SJCRH30 (cell line): ENCODE results near the gene PLA2G4B. TPM values are rescaled to one million over a fixed set of nuclear protein-coding genes. Genes with fewer than 3 reads are reported as not detected.
A peak's percentile ranks its signal among the peaks of the same experiment; 100 is the strongest.

ENCODE experiments used
- DNase-seq, 2 experiments: peaks; one replicate each; pipeline ENCODE4 v3.0.0-alpha.2; 2015 to 2020
- H3K27ac ChIP-seq: fragments of 250-450 bp; sonication (Bioruptor Pico); 2 replicates; pipeline ENCODE4 v1.5.1; 2020; ENCODE audit warnings: mild to moderate bottlenecking, moderate library complexity
- H3K27me3 ChIP-seq: fragments of 250-450 bp; sonication (Bioruptor Pico); 2 replicates; pipeline ENCODE4 v1.5.1; 2020; ENCODE audit warnings: mild to moderate bottlenecking, moderate library complexity
- H3K36me3 ChIP-seq: fragments of 250-450 bp; sonication (Bioruptor Pico); 2 replicates; pipeline ENCODE4 v1.5.1; 2020; ENCODE audit warnings: mild to moderate bottlenecking, moderate library complexity
- H3K4me1 ChIP-seq: fragments of 250-450 bp; sonication (Bioruptor Pico); 2 replicates; pipeline ENCODE4 v1.5.1; 2020; ENCODE audit warnings: mild to moderate bottlenecking, moderate library complexity
- H3K4me3 ChIP-seq: fragments of 250-450 bp; sonication (Bioruptor Pico); 2 replicates; pipeline ENCODE4 v1.5.1; 2020; ENCODE audit warnings: mild to moderate bottlenecking, moderate library complexity
- H3K9me3 ChIP-seq: fragments of 250-450 bp; sonication (Bioruptor Pico); replicated peaks from 2 replicates; pipeline ENCODE4 v1.5.1; 2020; ENCODE audit warnings: mild to moderate bottlenecking, moderate library complexity
- total RNA-seq: library from RNA; depleted of rRNA; stranded (reverse); fragments of >200 nt; shearing (Covaris generic); gene quantifications from 2 replicates; pipeline ENCODE4 v1.2.3, GENCODE V29; 2014; rRNA removed

The PLA2G4B gene
- total RNA-seq = 3.0 and 7.2 TPM in 2 replicates

GRCh38 chr15:41838400-41838897 is at the start of gene PLA2G4B:
PLA2G4B (plus strand) TSS chr15:41838847; CDS start chr15:41838914, 67 bp downstream.
- DNase-seq = no peak
- no peak within 1 kb of the TSS for H3K4me3 ChIP-seq
- H3K27ac ChIP-seq = no peak within 1 kb of the TSS
- no peaks in the 10 kb centered on the region for H3K9me3 ChIP-seq
- H3K4me1 ChIP-seq = peaks cover 8% of the 10 kb centered on the region
- H3K36me3 ChIP-seq = no peaks in the 10 kb centered on the region; the same call in 1 of the 2 replicates
- no peaks in the 10 kb centered on the region for H3K27me3 ChIP-seq

DNA sequence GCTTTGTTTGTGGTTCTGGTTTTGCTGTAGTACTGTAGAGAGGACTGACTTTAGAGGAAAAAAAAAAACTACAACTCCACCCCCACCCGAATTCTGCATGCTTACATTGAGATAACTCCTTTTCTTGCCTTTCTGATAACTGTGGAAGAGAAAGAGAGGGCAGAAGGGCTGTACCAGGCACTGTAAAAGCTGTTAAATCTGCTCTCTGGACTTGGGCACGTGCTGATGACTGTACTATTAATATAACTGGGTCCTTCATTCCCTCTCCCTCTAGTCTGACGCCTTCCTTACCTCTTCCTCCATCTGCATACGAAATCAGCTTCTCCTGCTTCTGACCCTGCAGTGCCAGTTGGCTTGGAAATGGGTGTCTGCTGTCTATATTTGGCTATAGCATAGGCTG is 49.4 kb upstream of the PLA2G4B start:
- Histone ChIP-seq H3K36me3 (no peaks in the 10 kb centered on the region), H3K27me3 (no peaks in the 10 kb centered on the region), H3K27ac (no peak overlapping the region), H3K9me3 (no peaks in the 10 kb centered on the region), H3K4me3 (no peak overlapping the region), H3K4me1 (peaks cover 18% of the 10 kb centered on the region)
- no peak for DNase-seq

DNA sequence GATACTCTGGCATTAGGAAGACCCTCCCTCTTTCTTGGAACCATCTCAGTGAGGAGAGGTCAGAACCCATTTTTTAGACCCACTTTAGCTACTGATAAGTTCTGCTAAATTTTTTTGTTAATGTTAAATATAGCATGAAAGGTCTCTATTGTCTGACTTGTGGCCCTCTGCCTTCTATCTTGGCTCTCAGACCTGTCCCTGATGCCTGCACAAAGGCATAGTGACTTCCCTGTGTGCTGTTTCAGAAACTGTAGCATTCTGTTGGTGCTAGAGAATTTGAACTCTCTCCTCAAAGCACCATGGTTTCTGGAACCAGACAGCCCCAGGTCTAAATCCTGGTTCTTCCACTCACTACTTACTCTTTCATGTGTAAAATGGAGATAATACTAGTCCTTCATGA is 49.0 kb upstream of the PLA2G4B start:
- Histone ChIP-seq H3K36me3 (no peaks in the 10 kb centered on the region), H3K9me3 (no peaks in the 10 kb centered on the region), H3K27ac (no peak overlapping the region), H3K27me3 (no peaks in the 10 kb centered on the region), H3K4me3 (no peak overlapping the region), H3K4me1 (peaks cover 18% of the 10 kb centered on the region)
- DNase-seq = no peak

DNA sequence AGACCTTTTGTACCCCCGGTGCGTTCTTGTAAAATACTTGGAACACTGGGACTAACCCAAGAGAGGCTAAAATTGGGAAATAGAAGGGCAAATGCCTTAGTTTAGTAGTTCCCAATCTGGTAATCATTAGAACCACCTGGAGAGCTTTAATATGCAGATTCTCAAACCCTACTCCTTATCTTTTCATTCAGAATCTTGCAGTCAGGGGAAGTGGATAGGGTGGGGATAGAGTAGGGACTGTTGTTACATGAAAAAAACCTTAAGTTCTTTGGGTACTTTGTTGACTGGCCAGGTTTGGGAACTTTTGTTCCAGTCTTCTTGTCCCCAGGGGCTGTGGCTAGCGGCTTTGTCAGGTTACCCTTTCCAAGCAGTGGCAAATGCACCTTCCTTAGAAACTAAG is 48.5 kb upstream of the PLA2G4B start:
- Histone ChIP-seq H3K27ac (no peak overlapping the region), H3K36me3 (no peaks in the 10 kb centered on the region), H3K9me3 (no peaks in the 10 kb centered on the region), H3K4me3 (no peak overlapping the region), H3K4me1 (peaks cover 18% of the 10 kb centered on the region), H3K27me3 (no peaks in the 10 kb centered on the region)
- DNase-seq = no peak

- Histone ChIP-seq H3K4me3 (no peak overlapping the region), H3K36me3 (no peaks in the 10 kb centered on the region), H3K27me3 (no peaks in the 10 kb centered on the region), H3K9me3 (no peaks in the 10 kb centered on the region), H3K4me1 (peaks cover 18% of the 10 kb centered on the region), H3K27ac (peak overlapping the region; percentile 10; the same call in 1 of the 2 replicates)
- no peak for DNase-seq
Measured at GRCh38 chr15:41790756-41791546, 47.7 kb upstream of the PLA2G4B start.

DNA sequence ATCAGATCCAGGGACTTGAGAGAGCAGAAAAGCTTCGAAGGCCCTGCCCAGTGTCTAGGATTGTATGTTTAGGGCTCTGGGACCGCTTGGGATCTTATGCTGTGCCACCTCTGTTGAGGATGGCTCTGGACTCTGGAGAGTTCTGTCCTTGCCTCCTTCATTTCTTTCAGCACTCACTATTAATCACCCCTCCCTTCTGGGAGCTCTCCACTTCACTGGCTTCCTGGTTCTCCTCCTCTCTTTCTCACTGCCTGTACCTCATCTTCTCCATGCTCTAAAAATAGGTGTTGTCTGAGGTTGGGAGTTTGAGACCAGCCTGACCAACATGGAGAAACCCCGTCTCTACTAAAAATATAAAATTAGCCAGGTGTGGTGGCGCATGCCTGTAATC is 47.1 kb upstream of the PLA2G4B start:
- H3K36me3 ChIP-seq = no peaks in the 10 kb centered on the region
- H3K27me3 ChIP-seq = no peaks in the 10 kb centered on the region
- H3K4me3 ChIP-seq = no peak overlapping the region
- H3K9me3 ChIP-seq = no peaks in the 10 kb centered on the region
- H3K4me1 ChIP-seq = peaks cover 18% of the 10 kb centered on the region
- peak overlapping the region; percentile 10; the same call in 1 of the 2 replicates for H3K27ac ChIP-seq
- DNase-seq = no peak

GRCh38 chr15:41792000-41792637 is 46.5 kb upstream of the PLA2G4B start:
- Histone ChIP-seq H3K27ac (no peak overlapping the region), H3K4me3 (no peak overlapping the region), H3K9me3 (no peaks in the 10 kb centered on the region), H3K36me3 (no peaks in the 10 kb centered on the region), H3K4me1 (peaks cover 18% of the 10 kb centered on the region), H3K27me3 (no peaks in the 10 kb centered on the region)
- DNase-seq = peak; percentile 40 to 80

DNA sequence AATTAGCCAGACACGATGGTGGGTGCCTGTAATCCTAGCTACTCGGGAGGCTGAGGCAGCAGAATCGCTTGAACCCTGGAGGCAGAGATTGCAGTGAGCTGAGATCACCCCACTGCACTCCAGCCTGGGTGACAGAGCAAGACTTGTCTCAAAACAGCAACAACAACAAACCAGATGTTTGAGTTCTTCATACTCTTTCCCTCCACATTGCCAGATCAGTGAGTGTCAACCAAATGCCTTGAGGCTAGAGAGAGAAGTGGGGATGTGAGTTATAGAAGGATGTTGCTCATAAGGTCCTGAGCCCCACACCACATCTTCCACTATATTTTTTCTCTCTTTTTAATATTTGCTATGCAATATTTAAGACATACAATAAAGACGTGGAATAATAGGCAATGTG is 44.6 kb upstream of the PLA2G4B start:
- peak in 1 of 2 experiments; percentile 33 for DNase-seq
- peaks cover 18% of the 10 kb centered on the region for H3K4me1 ChIP-seq

DNA sequence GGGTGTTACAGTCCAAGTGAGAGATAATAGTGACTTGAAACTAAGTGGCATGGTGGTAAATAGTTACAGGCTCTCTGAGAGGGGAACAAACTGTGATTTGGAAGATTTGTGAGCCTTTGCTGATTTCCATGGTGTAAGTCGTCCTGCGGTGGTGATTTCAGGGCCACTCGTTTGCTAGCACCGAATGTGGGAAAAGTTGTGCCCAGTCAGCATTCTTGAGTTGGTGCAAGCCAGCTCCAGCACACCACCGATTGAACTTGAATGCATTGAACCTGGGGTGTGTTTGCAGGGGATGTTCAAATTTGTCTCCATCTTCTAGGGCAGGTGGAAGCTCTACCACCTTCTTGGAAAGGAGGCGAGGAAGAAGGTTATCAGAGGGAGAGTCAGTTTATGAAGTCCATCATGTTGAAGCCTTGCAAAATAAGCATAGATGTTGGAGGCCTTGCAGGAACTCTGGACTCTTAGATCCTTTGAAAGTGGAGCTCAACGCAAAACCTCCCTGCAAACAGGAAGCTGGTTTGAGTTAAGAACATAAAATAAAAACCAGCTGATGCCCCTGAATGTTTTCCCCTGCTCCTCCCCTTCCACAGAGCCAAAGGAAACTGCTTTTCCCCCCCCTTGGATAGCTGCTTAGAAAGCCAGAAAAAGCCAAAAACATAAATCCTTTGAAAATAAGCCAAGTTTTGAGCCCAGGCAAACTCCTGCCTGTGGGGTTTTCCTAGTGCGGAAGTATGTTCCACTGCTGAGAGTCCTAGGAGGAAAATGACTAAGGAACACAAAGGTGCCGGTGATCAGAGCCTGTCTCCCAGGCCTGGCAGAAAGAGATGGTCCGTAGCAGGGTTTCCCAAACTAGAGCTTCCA is 42.4 kb upstream of the PLA2G4B start:
- no peak overlapping the region for H3K27ac ChIP-seq
- peaks cover 12% of the 10 kb centered on the region for H3K4me1 ChIP-seq
- no peak overlapping the region for H3K4me3 ChIP-seq
- H3K9me3 ChIP-seq = no peaks in the 10 kb centered on the region
- H3K36me3 ChIP-seq = no peaks in the 10 kb centered on the region
- no peaks in the 10 kb centered on the region for H3K27me3 ChIP-seq
- no peak for DNase-seq

More for the DNA sequence above, 44.6 kb upstream of the PLA2G4B start:
- no peak overlapping the region for H3K27ac ChIP-seq
- H3K4me3 ChIP-seq = no peak overlapping the region
- no peaks in the 10 kb centered on the region for H3K36me3 ChIP-seq
- no peaks in the 10 kb centered on the region for H3K9me3 ChIP-seq
- H3K27me3 ChIP-seq = no peaks in the 10 kb centered on the region

DNA sequence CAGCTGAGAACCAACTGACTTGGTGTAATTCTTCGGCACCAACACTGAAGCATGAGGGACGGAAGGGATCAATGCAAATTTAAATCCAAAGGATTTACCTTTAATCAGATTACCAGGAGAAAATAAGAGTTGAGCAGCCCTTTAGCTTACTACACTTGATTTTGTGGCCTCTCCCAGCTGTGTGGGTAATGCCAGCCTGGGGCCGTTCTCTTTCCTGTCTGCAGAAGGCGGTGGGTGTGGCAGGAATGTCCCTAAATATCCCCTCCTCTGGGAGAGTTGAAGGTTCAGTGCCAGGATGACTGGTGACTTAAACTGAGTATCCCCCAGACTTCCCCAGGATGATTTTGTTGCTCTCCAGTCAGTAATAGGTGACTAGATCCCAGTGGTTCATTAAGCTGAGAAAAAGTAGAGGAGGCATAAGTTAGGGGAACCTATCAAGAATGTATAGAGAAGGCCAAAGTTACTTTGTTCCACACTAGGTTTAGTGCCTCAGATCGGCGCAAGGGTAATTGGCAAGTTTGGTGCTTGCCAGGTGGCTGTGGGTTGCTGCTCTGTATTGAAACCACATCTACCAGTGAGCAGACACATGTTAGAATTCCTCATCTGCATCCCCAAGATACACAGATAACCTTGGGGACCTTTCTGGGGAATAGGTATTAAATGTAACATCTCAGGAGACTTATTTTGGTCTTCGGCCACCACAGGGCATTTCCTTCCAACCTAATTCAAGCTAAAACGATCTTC is 41.3 kb upstream of the PLA2G4B start:
- H3K4me1 ChIP-seq = peaks cover 2% of the 10 kb centered on the region
- H3K27ac ChIP-seq = no peak overlapping the region

DNA sequence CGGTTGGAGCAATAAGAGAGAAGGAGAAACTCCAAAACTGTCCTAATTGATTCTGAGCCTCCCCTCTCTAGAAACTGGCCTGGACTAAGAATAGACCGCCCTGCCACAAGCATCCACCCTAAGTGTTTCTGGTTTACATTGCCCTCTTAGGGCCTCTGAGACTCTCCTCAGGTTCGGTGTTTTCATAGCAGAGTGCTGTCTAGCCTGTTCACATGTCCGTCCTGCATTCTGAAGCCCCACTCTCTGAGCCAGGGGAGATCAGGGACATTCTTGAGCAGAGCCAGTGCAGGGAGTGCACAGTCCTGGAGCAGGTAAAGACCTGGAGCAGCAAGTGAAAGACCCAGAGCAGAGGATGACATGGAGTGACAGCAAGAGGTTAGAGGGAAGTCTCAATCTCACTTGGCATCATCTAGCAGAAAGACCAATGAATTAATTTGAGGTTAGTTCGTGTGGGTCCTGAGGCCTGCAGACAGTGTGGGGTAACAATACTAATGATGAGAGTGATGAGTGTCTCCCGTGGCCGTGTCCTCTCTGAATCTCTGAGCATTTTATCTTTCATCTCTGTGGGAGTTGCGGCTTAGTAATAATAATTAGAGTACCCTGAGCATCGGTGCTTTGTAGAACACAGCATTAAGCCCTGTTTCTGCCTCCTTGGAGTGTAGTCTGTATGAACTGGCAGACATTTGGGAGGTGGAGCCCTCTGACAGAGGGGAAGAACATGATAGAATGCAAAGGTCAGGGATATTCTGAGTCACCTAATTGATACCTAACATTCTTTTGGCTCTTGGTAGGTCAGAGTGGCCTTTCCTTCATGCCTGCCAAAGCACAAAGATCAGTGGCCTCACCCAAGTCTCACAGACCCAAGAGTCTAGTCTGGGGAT is 39.8 kb upstream of the PLA2G4B start:
- Histone ChIP-seq H3K36me3 (0 out of 2 replicates have a peak, but pooled peaks cover 5% of the 10 kb centered on the region), H3K27ac (no peak overlapping the region), H3K9me3 (no peaks in the 10 kb centered on the region), H3K4me3 (no peak overlapping the region), H3K27me3 (no peaks in the 10 kb centered on the region), H3K4me1 (no peaks in the 10 kb centered on the region)
- DNase-seq = no peak

More for the DNA sequence above, 41.3 kb upstream of the PLA2G4B start:
- no peak for DNase-seq
- no peaks in the 10 kb centered on the region for H3K36me3 ChIP-seq
- no peak overlapping the region for H3K4me3 ChIP-seq
- H3K9me3 ChIP-seq = no peaks in the 10 kb centered on the region
- H3K27me3 ChIP-seq = no peaks in the 10 kb centered on the region

GRCh38 chr15:41799488-41799805 is 39.2 kb upstream of the PLA2G4B start:
- Histone ChIP-seq H3K9me3 (no peaks in the 10 kb centered on the region), H3K4me1 (no peaks in the 10 kb centered on the region)

GRCh38 chr15:41801185-41801584 is 37.5 kb upstream of the PLA2G4B start:
- Histone ChIP-seq H3K36me3 (0 out of 2 replicates have a peak, but pooled peaks cover 5% of the 10 kb centered on the region), H3K4me1 (no peaks in the 10 kb centered on the region), H3K4me3 (no peak overlapping the region), H3K27me3 (no peaks in the 10 kb centered on the region), H3K27ac (no peak overlapping the region), H3K9me3 (no peaks in the 10 kb centered on the region)
- no peak for DNase-seq

More at GRCh38 chr15:41799488-41799805, 39.2 kb upstream of the PLA2G4B start:
- H3K36me3 ChIP-seq = 0 out of 2 replicates have a peak, but pooled peaks cover 5% of the 10 kb centered on the region
- H3K27me3 ChIP-seq = no peaks in the 10 kb centered on the region
- no peak overlapping the region for H3K4me3 ChIP-seq
- no peak for DNase-seq
- H3K27ac ChIP-seq = no peak overlapping the region
